H1 (cell line): ENCODE measurements around the gene C11orf54.

Experiments used
- BCL11A ChIP-seq, 2 experiments: IDR thresholded peaks; one replicate each; pipeline ENCODE4 v1.6.1; 2011; ENCODE audit warnings: low read depth in 2 of 2, low read length in 2 of 2, mild to moderate bottlenecking in 2 of 2
- CEBPB ChIP-seq: IDR thresholded peaks from 2 replicates; pipeline ENCODE4 v1.6.1; 2012; ENCODE audit warnings: low read depth, low read length
- NRF1 ChIP-seq: IDR thresholded peaks from 2 replicates; pipeline ENCODE4 v1.6.1; 2011; ENCODE audit warnings: mild to moderate bottlenecking, low read depth, low read length, improper control_type of control experiment
- RAD21 ChIP-seq, 2 experiments: IDR thresholded peaks in 1 of 2; conservative IDR thresholded peaks in 1 of 2; 2 replicates each; pipeline ENCODE4 v1.6.1; 2011; ENCODE audit warnings: low read depth in 2 of 2, low read length in 2 of 2, improper control_type of control experiment in 1 of 2, inconsistent platforms in 1 of 2, mild to moderate bottlenecking in 1 of 2, moderate library complexity in 1 of 2
- RXRA ChIP-seq: IDR thresholded peaks from 2 replicates; pipeline ENCODE4 v1.6.1; 2011; ENCODE audit warnings: low read depth, mild to moderate bottlenecking, low read length, moderate library complexity; ENCODE audit not compliant: insufficient read depth
- YY1 ChIP-seq: IDR thresholded peaks from 2 replicates; pipeline ENCODE4 v1.6.1; 2011; ENCODE audit warnings: low read depth, mild to moderate bottlenecking, low read length
- TF ChIP-seq, protein P1 (sequence below), 3 experiments: IDR thresholded peaks; 1 replicate in 2 of 3; 2 replicates in 1 of 3; pipeline versions ENCODE4 v1.5.1 to v1.6.1; 2011; ENCODE audit warnings: low read length in 3 of 3, mild to moderate bottlenecking in 3 of 3, inconsistent platforms in 2 of 3, low read depth in 1 of 3, moderate library complexity in 1 of 3; ENCODE audit not compliant: insufficient read depth in 1 of 3; ENCODE audit errors: control extremely low read depth in 1 of 3
- TF ChIP-seq, protein P2 (sequence below): IDR thresholded peaks from 2 replicates; pipeline ENCODE4 v1.6.1; 2011; ENCODE audit warnings: low read depth, mild to moderate bottlenecking, low read length; ENCODE audit not compliant: insufficient read depth
- TF ChIP-seq, protein P3 (sequence below): fragments of 300-600 bp; sonication (generic); IDR thresholded peaks from 2 replicates; pipeline ENCODE4 v1.7.1; 2012; ENCODE audit warnings: low read length, moderate library complexity, mild to moderate bottlenecking, inconsistent platforms; ENCODE audit not compliant: insufficient replicate concordance

DNA sequence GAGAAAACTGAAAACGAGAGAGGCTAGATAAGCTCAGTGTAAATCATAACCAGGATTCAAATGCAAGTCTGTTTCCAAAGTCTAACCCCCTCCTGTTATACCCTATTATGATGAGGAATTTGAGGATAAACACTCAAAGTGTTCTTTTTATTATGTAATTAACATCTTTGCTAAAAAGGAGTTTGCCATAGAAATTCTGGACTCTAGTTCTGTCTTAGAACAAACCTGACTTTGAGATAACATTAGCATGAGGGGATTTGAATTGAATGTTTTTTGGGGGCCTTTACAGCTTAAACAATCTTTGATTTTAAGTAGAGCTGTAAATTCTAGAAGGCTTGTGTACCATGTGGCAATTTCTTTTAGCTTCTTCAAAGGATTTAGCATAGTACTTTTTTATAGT lies 9.5 kb downstream of the C11orf54 start:
- TF ChIP-seq, protein P1, sequence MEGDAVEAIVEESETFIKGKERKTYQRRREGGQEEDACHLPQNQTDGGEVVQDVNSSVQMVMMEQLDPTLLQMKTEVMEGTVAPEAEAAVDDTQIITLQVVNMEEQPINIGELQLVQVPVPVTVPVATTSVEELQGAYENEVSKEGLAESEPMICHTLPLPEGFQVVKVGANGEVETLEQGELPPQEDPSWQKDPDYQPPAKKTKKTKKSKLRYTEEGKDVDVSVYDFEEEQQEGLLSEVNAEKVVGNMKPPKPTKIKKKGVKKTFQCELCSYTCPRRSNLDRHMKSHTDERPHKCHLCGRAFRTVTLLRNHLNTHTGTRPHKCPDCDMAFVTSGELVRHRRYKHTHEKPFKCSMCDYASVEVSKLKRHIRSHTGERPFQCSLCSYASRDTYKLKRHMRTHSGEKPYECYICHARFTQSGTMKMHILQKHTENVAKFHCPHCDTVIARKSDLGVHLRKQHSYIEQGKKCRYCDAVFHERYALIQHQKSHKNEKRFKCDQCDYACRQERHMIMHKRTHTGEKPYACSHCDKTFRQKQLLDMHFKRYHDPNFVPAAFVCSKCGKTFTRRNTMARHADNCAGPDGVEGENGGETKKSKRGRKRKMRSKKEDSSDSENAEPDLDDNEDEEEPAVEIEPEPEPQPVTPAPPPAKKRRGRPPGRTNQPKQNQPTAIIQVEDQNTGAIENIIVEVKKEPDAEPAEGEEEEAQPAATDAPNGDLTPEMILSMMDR (IDR thresholded peaks at IDR 0.05; ENCODE audit: control extremely low read depth in 1 of 3, insufficient read depth in 1 of 3, low read depth in 1 of 3, low read length in 3 of 3) = no peak
- TF ChIP-seq BCL11A (IDR thresholded peaks at IDR 0.05; ENCODE audit: low read depth in 2 of 2, low read length in 2 of 2) (no peak), RAD21 (IDR thresholded peaks at IDR 0.05 in 1 of 2, conservative IDR thresholded peaks at IDR 0.05 in 1 of 2; ENCODE audit: low read depth in 2 of 2, low read length in 2 of 2) (no peak), NRF1 (no peak), RXRA (no peak), CEBPB (no peak), YY1 (no peak)
- TF ChIP-seq, protein P2, sequence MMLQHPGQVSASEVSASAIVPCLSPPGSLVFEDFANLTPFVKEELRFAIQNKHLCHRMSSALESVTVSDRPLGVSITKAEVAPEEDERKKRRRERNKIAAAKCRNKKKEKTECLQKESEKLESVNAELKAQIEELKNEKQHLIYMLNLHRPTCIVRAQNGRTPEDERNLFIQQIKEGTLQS = no peak
- TF ChIP-seq, protein P3, sequence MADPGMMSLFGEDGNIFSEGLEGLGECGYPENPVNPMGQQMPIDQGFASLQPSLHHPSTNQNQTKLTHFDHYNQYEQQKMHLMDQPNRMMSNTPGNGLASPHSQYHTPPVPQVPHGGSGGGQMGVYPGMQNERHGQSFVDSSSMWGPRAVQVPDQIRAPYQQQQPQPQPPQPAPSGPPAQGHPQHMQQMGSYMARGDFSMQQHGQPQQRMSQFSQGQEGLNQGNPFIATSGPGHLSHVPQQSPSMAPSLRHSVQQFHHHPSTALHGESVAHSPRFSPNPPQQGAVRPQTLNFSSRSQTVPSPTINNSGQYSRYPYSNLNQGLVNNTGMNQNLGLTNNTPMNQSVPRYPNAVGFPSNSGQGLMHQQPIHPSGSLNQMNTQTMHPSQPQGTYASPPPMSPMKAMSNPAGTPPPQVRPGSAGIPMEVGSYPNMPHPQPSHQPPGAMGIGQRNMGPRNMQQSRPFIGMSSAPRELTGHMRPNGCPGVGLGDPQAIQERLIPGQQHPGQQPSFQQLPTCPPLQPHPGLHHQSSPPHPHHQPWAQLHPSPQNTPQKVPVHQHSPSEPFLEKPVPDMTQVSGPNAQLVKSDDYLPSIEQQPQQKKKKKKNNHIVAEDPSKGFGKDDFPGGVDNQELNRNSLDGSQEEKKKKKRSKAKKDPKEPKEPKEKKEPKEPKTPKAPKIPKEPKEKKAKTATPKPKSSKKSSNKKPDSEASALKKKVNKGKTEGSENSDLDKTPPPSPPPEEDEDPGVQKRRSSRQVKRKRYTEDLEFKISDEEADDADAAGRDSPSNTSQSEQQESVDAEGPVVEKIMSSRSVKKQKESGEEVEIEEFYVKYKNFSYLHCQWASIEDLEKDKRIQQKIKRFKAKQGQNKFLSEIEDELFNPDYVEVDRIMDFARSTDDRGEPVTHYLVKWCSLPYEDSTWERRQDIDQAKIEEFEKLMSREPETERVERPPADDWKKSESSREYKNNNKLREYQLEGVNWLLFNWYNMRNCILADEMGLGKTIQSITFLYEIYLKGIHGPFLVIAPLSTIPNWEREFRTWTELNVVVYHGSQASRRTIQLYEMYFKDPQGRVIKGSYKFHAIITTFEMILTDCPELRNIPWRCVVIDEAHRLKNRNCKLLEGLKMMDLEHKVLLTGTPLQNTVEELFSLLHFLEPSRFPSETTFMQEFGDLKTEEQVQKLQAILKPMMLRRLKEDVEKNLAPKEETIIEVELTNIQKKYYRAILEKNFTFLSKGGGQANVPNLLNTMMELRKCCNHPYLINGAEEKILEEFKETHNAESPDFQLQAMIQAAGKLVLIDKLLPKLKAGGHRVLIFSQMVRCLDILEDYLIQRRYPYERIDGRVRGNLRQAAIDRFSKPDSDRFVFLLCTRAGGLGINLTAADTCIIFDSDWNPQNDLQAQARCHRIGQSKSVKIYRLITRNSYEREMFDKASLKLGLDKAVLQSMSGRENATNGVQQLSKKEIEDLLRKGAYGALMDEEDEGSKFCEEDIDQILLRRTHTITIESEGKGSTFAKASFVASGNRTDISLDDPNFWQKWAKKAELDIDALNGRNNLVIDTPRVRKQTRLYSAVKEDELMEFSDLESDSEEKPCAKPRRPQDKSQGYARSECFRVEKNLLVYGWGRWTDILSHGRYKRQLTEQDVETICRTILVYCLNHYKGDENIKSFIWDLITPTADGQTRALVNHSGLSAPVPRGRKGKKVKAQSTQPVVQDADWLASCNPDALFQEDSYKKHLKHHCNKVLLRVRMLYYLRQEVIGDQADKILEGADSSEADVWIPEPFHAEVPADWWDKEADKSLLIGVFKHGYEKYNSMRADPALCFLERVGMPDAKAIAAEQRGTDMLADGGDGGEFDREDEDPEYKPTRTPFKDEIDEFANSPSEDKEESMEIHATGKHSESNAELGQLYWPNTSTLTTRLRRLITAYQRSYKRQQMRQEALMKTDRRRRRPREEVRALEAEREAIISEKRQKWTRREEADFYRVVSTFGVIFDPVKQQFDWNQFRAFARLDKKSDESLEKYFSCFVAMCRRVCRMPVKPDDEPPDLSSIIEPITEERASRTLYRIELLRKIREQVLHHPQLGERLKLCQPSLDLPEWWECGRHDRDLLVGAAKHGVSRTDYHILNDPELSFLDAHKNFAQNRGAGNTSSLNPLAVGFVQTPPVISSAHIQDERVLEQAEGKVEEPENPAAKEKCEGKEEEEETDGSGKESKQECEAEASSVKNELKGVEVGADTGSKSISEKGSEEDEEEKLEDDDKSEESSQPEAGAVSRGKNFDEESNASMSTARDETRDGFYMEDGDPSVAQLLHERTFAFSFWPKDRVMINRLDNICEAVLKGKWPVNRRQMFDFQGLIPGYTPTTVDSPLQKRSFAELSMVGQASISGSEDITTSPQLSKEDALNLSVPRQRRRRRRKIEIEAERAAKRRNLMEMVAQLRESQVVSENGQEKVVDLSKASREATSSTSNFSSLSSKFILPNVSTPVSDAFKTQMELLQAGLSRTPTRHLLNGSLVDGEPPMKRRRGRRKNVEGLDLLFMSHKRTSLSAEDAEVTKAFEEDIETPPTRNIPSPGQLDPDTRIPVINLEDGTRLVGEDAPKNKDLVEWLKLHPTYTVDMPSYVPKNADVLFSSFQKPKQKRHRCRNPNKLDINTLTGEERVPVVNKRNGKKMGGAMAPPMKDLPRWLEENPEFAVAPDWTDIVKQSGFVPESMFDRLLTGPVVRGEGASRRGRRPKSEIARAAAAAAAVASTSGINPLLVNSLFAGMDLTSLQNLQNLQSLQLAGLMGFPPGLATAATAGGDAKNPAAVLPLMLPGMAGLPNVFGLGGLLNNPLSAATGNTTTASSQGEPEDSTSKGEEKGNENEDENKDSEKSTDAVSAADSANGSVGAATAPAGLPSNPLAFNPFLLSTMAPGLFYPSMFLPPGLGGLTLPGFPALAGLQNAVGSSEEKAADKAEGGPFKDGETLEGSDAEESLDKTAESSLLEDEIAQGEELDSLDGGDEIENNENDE = no peak
